GM12892 (cell line): Measurements from ENCODE around the gene PCYT1A.

Experiments used
- POLR2A ChIP-seq: IDR thresholded peaks from 2 replicates; pipeline ENCODE4 v1.6.1; 2011; ENCODE audit warnings: low read depth, low read length, control low read depth
- POLR2AphosphoS5 ChIP-seq: IDR thresholded peaks from 2 replicates; pipeline ENCODE4 v1.6.1; 2011; ENCODE audit warnings: low read depth, low read length, control low read depth

DNA sequence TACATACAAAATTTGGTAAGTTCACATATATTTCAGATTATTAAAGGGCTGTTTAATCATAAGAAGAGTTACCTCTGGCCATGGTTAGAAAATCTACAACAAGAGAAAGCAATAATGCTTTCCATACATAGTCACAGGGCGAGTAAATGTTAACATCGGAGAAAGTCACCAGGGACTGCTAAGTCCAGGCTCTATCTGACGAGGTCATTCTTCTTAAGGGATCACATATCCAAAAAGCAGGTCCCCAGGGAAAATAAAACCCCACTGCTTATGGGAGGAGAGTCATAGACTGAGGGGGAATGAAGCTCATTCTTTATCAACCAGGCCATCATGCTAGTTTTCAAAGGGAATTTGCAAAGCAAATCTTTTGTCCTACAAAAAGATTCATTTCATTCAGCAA is 3.1 kb downstream of the PCYT1A start:
- TF ChIP-seq POLR2AphosphoS5: no peak
- TF ChIP-seq POLR2A: no peak
